ENCODE results near the gene TCEAL3.
A peak's percentile ranks its signal among the peaks of the same experiment; 100 is the strongest.
"Not testable (repeated sequence)": the region's sequence is repeated elsewhere in the genome, so short reads cannot be mapped to it uniquely, and the experiment has no call there.

The TCEAL3 gene

DNA sequence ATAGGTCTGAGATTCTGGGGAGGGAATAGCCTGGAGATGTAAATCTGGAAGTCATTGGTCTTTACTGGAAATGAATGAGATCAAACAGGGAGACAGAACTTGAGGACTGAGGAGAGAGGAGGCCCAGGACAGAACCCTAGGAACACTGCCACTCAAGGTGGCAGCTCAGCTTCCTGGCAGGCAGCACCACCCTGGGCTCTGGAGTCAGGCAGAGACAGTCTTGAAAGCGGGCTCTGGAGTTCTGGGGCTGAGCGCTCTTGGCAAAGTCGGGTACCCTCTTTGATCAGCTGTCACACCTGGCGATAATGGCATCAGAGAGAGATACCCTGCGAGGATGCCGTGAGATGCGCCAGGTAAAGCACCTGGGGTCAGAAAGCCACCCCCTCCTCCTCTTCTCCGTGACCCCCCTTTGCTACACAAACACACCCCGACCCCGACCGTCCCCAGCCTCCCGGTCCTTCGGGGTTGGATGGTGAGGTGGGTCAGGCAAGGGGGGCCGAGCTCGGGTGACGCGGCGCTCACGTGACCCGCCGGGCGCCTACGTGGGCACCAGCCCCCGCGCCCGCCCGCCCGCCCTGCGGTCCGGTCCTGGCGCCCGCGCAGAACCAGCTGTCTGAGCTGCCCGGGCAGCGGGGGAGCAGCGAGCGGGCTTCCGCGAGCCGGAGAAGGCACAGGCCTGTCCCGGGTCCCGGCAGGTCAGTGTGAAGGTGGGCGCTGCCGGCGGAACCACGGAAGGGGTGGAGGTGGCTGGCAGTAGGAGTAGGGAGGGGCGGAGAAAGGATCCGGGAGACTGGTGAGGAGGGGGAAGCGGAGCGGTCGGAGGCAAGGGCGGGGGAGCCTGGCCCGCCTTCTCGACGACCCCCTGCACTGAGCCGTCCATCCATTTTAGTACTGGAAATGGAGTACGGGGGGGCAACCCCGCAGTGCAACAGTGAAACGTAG lies at the start of gene TCEAL3:
Gene TCEAL3, plus strand, starts transcription at position 600 of the 942 bp plus-strand sequence. CDS start 1,102 bp downstream, outside the sequence.
- no peak for DNase-seq (ENCODE audit: low read depth)

- DNase-seq (ENCODE audit: low read depth): no peak
These were observed 47.5 kb upstream of the TCEAL3 start for GRCh38 chrX:103560256-103560655.

GRCh38 chrX:103562801-103563200 lies 45.0 kb upstream of the TCEAL3 start:
- no peak for DNase-seq (ENCODE audit: low read depth)

GRCh38 chrX:103565197-103565596 lies 42.6 kb upstream of the TCEAL3 start:
- no peak for DNase-seq (ENCODE audit: low read depth)

DNA sequence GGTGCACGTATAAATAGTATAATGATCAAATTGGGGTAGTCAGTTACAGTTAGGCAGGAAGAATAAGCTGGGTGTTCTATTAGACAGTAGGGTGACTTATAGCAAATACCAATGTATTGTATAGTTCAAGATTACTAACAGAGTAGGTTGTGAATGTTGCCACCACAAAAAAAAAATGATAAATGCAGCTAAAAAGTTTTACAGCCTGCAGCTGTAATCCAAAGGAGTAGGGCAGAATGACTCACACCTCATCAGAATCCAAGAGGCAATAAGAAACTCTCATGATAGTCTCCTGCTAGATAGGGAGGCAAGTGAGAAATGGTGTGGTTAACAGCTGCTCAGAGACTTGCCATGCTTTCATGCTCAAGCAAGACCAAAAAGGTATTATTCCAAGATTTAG lies 42.0 kb upstream of the TCEAL3 start:
- no peak for DNase-seq (ENCODE audit: low read depth)

- DNase-seq (ENCODE audit: low read depth): no peak
These were observed 36.6 kb upstream of the TCEAL3 start for GRCh38 chrX:103571121-103571520.

GRCh38 chrX:103571726-103572125 lies 36.0 kb upstream of the TCEAL3 start:
- no peak for DNase-seq (ENCODE audit: low read depth)

GRCh38 chrX:103573202-103573601 lies 34.6 kb upstream of the TCEAL3 start:
- no peak for DNase-seq (ENCODE audit: low read depth)

DNA sequence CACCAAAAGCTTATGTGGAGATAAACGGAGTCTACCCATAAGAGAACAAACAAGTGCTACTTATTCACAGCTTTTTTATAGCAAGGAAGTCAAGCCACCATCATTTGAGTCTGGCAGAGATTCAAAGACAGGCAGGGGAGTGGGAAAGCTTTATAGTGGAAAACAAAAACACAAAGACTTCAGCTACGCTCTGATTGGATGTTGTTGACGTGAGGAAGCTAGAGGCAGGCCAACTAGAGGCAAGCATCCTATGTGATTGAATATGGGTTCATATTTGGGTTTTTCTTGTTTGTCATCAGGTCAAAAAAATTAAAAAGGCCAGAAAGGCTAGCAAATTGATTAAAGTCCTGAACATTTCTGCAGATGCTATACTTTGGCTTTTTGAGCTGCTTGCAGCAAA lies 23.2 kb upstream of the TCEAL3 start:
- DNase-seq (ENCODE audit: low read depth): no peak

DNA sequence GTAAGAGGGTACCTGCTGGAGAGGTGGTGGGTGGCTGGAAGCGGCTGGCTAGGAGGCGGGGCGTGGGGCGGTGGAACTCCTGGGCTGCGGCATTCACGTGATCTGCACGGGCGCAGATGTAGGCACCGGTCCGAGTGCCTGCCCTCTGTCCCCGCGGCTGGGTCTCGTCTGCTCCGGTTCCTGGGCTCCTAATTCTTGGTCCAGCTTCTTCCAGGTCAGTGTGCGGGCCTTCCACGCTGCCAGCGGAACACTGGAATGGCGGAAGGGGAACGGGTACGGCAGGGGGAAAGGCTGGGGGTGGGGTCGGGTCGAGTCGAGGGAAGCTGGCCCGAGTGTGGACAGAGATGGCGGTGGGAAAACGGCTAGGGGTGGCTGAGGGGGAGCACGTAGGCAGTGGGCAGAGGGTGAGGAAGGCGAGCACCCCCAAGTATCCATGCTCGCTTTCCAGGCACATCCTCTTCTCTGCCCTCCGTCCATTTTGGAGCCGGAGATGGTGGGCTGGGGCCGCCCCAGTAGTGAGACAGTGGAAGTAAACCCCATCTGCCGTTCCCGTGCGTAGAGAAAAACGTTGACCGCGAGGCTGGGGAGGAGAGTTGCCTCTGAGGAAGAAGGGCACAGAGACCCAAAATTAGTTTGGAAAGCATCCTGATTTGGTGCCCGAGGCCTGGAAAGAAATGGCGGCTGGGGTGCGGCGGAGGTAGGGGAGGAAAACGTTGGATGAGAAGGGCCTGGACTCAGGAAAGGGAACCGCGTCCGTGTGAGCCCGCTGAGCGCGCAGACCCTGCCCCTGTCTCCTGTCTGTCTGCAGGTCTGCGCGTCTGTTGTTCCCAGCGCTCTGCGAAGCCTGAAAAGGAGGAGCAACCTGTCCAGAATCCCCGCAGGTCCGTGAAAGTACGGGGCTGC lies 22.1 kb upstream of the TCEAL3 start, which contains the start of gene TCEAL4:
Gene TCEAL4, plus strand, starts transcription at position 105 of the 903 bp plus-strand sequence. CDS start 1,161 bp downstream, outside the sequence.
- DNase-seq (ENCODE audit: low read depth): peak; percentile 15

- no peak for DNase-seq (ENCODE audit: low read depth)
These were observed 21.5 kb upstream of the TCEAL3 start for GRCh38 chrX:103586314-103586646.

DNA sequence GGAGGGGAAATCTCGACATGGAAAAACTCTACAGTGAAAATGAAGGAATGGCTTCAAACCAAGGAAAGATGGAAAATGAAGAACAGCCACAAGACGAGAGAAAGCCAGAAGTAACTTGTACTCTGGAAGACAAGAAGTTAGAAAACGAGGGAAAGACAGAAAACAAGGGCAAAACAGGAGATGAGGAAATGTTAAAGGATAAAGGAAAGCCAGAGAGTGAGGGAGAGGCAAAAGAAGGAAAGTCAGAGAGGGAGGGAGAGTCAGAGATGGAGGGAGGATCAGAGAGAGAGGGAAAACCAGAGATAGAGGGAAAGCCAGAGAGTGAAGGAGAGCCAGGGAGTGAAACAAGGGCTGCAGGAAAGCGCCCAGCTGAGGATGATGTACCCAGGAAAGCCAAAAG lies 21.1 kb upstream of the TCEAL3 start:
- no peak for DNase-seq (ENCODE audit: low read depth)

DNA sequence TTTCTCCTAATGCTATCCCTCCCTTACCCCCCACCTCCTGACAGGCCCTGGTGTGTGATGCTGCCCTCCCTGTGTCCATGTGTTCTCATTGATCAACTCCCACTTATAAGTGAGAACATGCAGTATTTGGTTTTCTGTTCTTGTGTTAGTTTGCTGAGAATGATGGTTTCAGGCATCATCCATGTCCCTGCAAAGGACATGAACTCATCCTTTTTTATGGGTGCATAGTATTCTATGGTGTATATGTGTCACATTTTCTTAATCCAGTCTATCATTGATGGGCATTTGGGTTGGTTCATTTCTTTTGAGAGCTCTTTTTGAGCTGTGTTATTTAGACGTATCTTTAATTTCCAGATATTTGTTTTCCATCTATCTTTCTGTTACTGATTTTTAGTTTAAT lies 15.5 kb upstream of the TCEAL3 start:
- DNase-seq (ENCODE audit: low read depth): not testable (repeated sequence)

DNA sequence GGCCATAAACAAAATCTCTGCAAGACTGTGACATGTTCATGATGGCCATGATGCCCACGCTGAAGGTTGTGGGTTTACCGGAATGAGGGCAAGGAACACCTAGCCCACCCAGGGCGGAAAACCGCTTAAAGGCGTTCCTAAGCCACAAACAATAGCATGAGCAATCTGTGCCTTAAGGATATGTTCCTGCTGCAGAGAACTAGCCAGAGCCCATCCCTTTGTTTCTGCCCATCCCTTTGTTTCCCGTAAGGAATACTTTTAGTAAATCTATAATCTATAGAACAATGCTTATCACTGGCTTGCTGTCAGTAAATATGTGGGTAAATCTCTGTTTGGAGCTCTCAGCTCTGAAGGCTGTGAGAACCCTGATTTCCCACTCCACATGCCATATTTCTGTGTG lies 12.6 kb upstream of the TCEAL3 start:
- not testable (repeated sequence) for DNase-seq (ENCODE audit: low read depth)

GRCh38 chrX:103608306-103608963 lies 672 bp downstream of the TCEAL3 start:
- DNase-seq (ENCODE audit: low read depth): no peak

GRCh38 chrX:103610282-103610681 lies 2.5 kb downstream of the TCEAL3 start:
- DNase-seq (ENCODE audit: low read depth): no peak

DNA sequence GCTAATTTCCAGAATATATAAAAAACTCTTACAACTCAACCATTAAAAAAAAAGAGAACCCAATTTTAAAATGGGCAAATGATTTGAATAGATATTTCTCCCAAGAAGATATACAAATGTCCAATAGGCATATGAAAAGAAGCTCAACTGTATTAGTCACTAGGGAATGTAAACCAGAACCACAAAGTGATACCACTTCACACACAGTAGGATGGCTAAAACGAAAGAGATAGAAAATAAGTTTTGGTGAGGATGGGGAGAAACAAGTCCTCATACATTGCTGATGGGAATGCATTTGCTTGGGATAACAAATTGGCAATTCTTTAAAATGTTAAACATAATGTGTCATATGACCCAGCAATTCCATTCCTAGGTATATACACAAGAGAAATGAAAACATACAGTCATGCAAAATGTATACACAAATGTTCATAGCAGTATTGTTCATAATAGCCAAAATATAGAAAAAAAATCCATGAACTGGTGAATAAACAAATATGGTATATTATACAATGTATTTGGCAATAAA lies 5.7 kb downstream of the TCEAL3 start:
- no peak for DNase-seq (ENCODE audit: low read depth)

GRCh38 chrX:103614999-103615398 lies 7.2 kb downstream of the TCEAL3 start:
- DNase-seq (ENCODE audit: low read depth): no peak

- no peak for DNase-seq (ENCODE audit: low read depth)
These were observed 8.1 kb downstream of the TCEAL3 start for GRCh38 chrX:103615781-103616371.

- DNase-seq (ENCODE audit: low read depth): no peak
These were observed 9.0 kb downstream of the TCEAL3 start for GRCh38 chrX:103616676-103617186.

- no peak for DNase-seq (ENCODE audit: low read depth)
These were observed 16.3 kb downstream of the TCEAL3 start for GRCh38 chrX:103624111-103624510.
